Ascending aorta (tissue), 2 donors: Measurements from ENCODE around the gene SEC14L1. TPM values are rescaled to one million over a fixed set of nuclear protein-coding genes. Genes with fewer than 3 reads are reported as not detected.
A peak's percentile ranks its signal among the peaks of the same experiment; 100 is the strongest.
"Not testable (repeated sequence)": the region's sequence is repeated elsewhere in the genome, so short reads cannot be mapped to it uniquely, and the experiment has no call there.

Experiments used
- DNase-seq, 2 donors: peaks; one replicate each; pipeline ENCODE4 v3.0.0-alpha.2; 2019; ENCODE audit warnings: low spot score in 2 of 2
- H3K27ac ChIP-seq, 2 donors: fragments of 200-600 bp; sonication (generic); one replicate each; pipeline ENCODE4 v1.5.1; 2016 to 2017; ENCODE audit warnings: mild to moderate bottlenecking in 1 of 2
- H3K27me3 ChIP-seq: fragments of 200-600 bp; sonication (generic); one replicate; pipeline ENCODE4 v1.5.1; 2017
- H3K36me3 ChIP-seq, 2 donors: fragments of 200-600 bp; sonication (generic); one replicate each; pipeline ENCODE4 v1.5.1; 2016
- H3K4me1 ChIP-seq, 2 donors: fragments of 200-600 bp; sonication (generic); one replicate each; pipeline ENCODE4 v1.5.1; 2016 to 2017; ENCODE audit warnings: mild to moderate bottlenecking in 1 of 2
- H3K4me3 ChIP-seq, 2 donors: fragments of 200-600 bp; sonication (generic); one replicate each; pipeline ENCODE4 v1.5.1; 2016 to 2017; ENCODE audit warnings: mild to moderate bottlenecking in 1 of 2
- H3K9me3 ChIP-seq, 2 donors: fragments of 200-600 bp; sonication (generic); one replicate each; pipeline ENCODE4 v1.5.1; 2016
- intact Hi-C: fragments of 100-400 bp; cut with DNase I; formaldehyde crosslinking; loops from one replicate; pipeline ENCODE4 v1.15.1; 2023
- total RNA-seq: library from RNA; depleted of rRNA; stranded (reverse); fragments of >200 nt; gene quantifications from one replicate; pipeline ENCODE4 v1.1.0, GENCODE V29; 2016
- TF ChIP-seq, protein P1 (sequence below), 3 experiments: fragments of 200-600 bp in 2 of 3; fragments of 450-650 bp in 1 of 3; sonication (generic) in 2 of 3; IDR thresholded peaks; one replicate each; pipeline ENCODE4 v1.5.1; 2016 to 2019; ENCODE audit warnings: antibody characterized with exemption in 3 of 3, mild to moderate bottlenecking in 1 of 3, moderate library complexity in 1 of 3

SEC14L1 gene
- total RNA-seq, 1 donor from 2014 or later = 176 TPM

- no peak overlapping the region for H3K4me3 ChIP-seq
These were observed 114.4 kb downstream of the SEC14L1 start for GRCh38 chr17:77254951-77255825.

DNA sequence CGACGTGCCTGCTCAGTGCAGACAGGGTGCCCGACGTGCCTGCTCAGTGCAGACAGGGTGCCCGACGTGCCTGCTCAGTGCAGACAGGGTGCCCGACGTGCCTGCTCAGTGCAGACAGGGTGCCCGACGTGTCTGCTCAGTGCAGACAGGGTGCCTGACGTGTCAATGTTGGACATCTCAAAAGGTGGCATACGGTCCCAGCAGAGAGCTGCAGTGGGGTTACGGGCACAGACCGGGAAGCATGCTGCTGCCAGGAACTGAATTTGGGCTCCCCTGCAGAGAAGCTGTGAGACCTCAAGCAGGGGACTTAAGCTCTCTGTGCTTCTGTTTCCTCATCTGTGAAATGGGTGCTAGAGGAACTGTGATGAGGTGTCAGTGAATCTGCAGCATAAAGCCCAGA lies 115.2 kb downstream of the SEC14L1 start:
- DNase-seq, H3K9me3 ChIP-seq, H3K4me3 ChIP-seq, H3K36me3 ChIP-seq, H3K27me3 ChIP-seq, intact Hi-C loops, H3K27ac ChIP-seq: not testable (repeated sequence)
- H3K4me1 ChIP-seq = peaks cover 0 to 11% of the 10 kb centered on the region in 2 donors

More at GRCh38 chr17:77254951-77255825, 114.4 kb downstream of the SEC14L1 start:
- H3K9me3 ChIP-seq = no peaks in the 10 kb centered on the region
- no peaks in the 10 kb centered on the region for H3K36me3 ChIP-seq
- H3K4me1 ChIP-seq = peaks cover 0 to 11% of the 10 kb centered on the region in 2 donors
- peak overlapping the region in 1 of 2 donors; percentile 36 for H3K27ac ChIP-seq
- intact Hi-C loops = no loop called here
- peak in 1 of 2 donors; percentile 70 for DNase-seq
- TF ChIP-seq, protein P1, sequence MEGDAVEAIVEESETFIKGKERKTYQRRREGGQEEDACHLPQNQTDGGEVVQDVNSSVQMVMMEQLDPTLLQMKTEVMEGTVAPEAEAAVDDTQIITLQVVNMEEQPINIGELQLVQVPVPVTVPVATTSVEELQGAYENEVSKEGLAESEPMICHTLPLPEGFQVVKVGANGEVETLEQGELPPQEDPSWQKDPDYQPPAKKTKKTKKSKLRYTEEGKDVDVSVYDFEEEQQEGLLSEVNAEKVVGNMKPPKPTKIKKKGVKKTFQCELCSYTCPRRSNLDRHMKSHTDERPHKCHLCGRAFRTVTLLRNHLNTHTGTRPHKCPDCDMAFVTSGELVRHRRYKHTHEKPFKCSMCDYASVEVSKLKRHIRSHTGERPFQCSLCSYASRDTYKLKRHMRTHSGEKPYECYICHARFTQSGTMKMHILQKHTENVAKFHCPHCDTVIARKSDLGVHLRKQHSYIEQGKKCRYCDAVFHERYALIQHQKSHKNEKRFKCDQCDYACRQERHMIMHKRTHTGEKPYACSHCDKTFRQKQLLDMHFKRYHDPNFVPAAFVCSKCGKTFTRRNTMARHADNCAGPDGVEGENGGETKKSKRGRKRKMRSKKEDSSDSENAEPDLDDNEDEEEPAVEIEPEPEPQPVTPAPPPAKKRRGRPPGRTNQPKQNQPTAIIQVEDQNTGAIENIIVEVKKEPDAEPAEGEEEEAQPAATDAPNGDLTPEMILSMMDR (IDR thresholded peaks at IDR 0.05) = no peak
- no peaks in the 10 kb centered on the region for H3K27me3 ChIP-seq

DNA sequence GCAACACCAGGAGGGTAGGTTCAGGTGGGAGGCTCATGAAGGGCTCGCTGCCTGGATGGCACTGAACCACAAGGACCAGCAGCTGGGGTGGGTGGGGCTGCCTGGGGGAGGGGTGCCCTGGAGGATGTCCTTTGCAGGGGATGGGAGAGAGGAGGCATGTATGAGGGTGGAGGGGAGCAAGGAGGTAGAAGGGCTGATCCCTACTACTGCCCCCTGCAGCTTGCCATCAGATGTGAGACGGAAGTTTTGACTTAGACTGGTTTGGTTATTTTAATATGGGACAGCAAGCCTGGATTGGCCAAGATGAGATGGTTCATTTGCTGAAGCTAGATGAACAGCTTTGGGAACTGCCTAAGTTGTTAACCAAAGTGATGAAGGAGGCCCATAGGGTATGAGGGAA lies 115.9 kb downstream of the SEC14L1 start:
- Histone ChIP-seq H3K9me3 (no peaks in the 10 kb centered on the region), H3K4me1 (peaks cover 0 to 11% of the 10 kb centered on the region in 2 donors), H3K27ac (no peak overlapping the region), H3K4me3 (no peak overlapping the region), H3K36me3 (no peaks in the 10 kb centered on the region), H3K27me3 (no peaks in the 10 kb centered on the region)
- intact Hi-C loops = no loop called here
- TF ChIP-seq, protein P1 (IDR thresholded peaks at IDR 0.05) = no peak
- DNase-seq = no peak

GRCh38 chr17:77257169-77257568 lies 116.4 kb downstream of the SEC14L1 start:
- intact Hi-C loops = no loop called here
- TF ChIP-seq, protein P1 (IDR thresholded peaks at IDR 0.05) = no peak
- Histone ChIP-seq H3K36me3 (no peaks in the 10 kb centered on the region), H3K4me3 (no peak overlapping the region), H3K27ac (no peak overlapping the region), H3K4me1 (peaks cover 0 to 11% of the 10 kb centered on the region in 2 donors), H3K27me3 (no peaks in the 10 kb centered on the region), H3K9me3 (no peaks in the 10 kb centered on the region)
- no peak for DNase-seq

GRCh38 chr17:77257596-77258458 lies 117.1 kb downstream of the SEC14L1 start:
- TF ChIP-seq, protein P1 (IDR thresholded peaks at IDR 0.05) = no peak
- H3K4me3 ChIP-seq = no peak overlapping the region
- H3K27me3 ChIP-seq = no peaks in the 10 kb centered on the region
- H3K9me3 ChIP-seq = no peaks in the 10 kb centered on the region
- intact Hi-C loops = no loop called here
- DNase-seq = no peak
- H3K27ac ChIP-seq = no peak overlapping the region
- H3K36me3 ChIP-seq = no peaks in the 10 kb centered on the region
- peaks cover 0 to 11% of the 10 kb centered on the region in 2 donors for H3K4me1 ChIP-seq

- H3K9me3 ChIP-seq = no peaks in the 10 kb centered on the region
- peaks cover 0 to 11% of the 10 kb centered on the region in 2 donors for H3K4me1 ChIP-seq
- H3K27me3 ChIP-seq = no peaks in the 10 kb centered on the region
- intact Hi-C loops = no loop called here
- H3K27ac ChIP-seq = no peak overlapping the region
- H3K4me3 ChIP-seq = no peak overlapping the region
- DNase-seq = no peak
- H3K36me3 ChIP-seq = no peaks in the 10 kb centered on the region
- TF ChIP-seq, protein P1 (IDR thresholded peaks at IDR 0.05) = no peak
These were observed 117.9 kb downstream of the SEC14L1 start for GRCh38 chr17:77258638-77259037.
